GM12878 (cell line): ENCODE results near the gene HOXA1. TPM values are rescaled to one million over a fixed set of nuclear protein-coding genes. Genes with fewer than 3 reads are reported as not detected.

ENCODE experiments used
- ATAC-seq: fragments of 200-7000 bp; cut with Tn5 transposase; 3 replicates; pipeline ENCODE4 v1.9.1; 2020; ENCODE audit warnings: mild to moderate bottlenecking, moderate library complexity
- BruUV-seq: library from RNA; stranded (reverse); fragments of 400-500 nt; replicated peaks from 2 replicates; lab custom pipeline; 2021; lab: Mats Ljungman, UMichigan
- CTCF ChIA-PET: fragments of 300-600 bp; sonication (Branson Sonifier 250); formaldehyde crosslinking; extraction: SDS; loops from one replicate; lab custom pipeline; 2021; ENCODE audit warnings: inconsistent platforms; lab: Yijun Ruan, JAX
- POLR2A ChIA-PET: fragments of 350-600 bp; formaldehyde crosslinking; extraction: SDS; loops from one replicate; lab custom pipeline; 2021; ENCODE audit warnings: inconsistent platforms; lab: Charles Lee
- RAD21 ChIA-PET: fragments of 300-600 bp; sonication (Branson Sonifier 250); formaldehyde crosslinking; loops from one replicate; lab custom pipeline; 2023; ENCODE audit warnings: antibody characterized with exemption; ENCODE audit not compliant: unreplicated experiment; lab: Charles Lee
- SMC1A ChIA-PET: fragments of 300-600 bp; sonication (Branson Sonifier 250); formaldehyde crosslinking; loops from one replicate; lab custom pipeline; 2023; ENCODE audit not compliant: unreplicated experiment, uncharacterized antibody; lab: Charles Lee
- DNase-seq: peaks from one replicate; pipeline ENCODE4 v3.0.0-alpha.2; 2011; ENCODE audit warnings: low read depth, low spot score
- FAIRE-seq: peaks from 3 replicates; lab custom pipeline; 2011; peaks lifted over from hg19 to GRCh38; lab: Jason Lieb, UNC
- H2AFZ ChIP-seq: 2 replicates; pipeline ENCODE4 v1.6.0; 2011; ENCODE audit warnings: low read depth, low read length, control low read depth; ENCODE audit not compliant: control insufficient read depth
- H3K27ac ChIP-seq: 2 replicates; pipeline ENCODE4 v1.5.1; 2011; ENCODE audit warnings: control low read depth; ENCODE audit not compliant: control insufficient read depth, insufficient read depth
- H3K27me3 ChIP-seq, 2 experiments: replicated peaks in 1 of 2; 2 replicates each; pipeline versions ENCODE4 v1.6.0 to v1.6.1; 2011; ENCODE audit warnings: low read length in 1 of 2; ENCODE audit not compliant: control insufficient read depth in 2 of 2, insufficient read depth in 2 of 2
- H3K36me3 ChIP-seq, 2 experiments: 2 replicates each; pipeline ENCODE4 v1.5.1; 2011; ENCODE audit warnings: low read length in 1 of 2; ENCODE audit not compliant: control insufficient read depth in 2 of 2, insufficient read depth in 2 of 2
- H3K4me1 ChIP-seq: 2 replicates; pipeline ENCODE4 v1.6.1; 2011; ENCODE audit warnings: mild to moderate bottlenecking, low read length, moderate library complexity, mixed read lengths; ENCODE audit not compliant: control insufficient read depth, insufficient read depth
- H3K4me2 ChIP-seq: 2 replicates; pipeline ENCODE4 v1.6.0; 2011; ENCODE audit warnings: control low read depth; ENCODE audit not compliant: control insufficient read depth, insufficient read depth
- H3K4me3 ChIP-seq: fragments of 200-600 bp; sonication (generic); 2 replicates; pipeline ENCODE4 v1.5.1; 2016
- H3K79me2 ChIP-seq: 2 replicates; pipeline ENCODE4 v1.6.0; 2011; ENCODE audit warnings: low read length; ENCODE audit not compliant: control insufficient read depth, insufficient read depth
- H3K9ac ChIP-seq: 2 replicates; pipeline ENCODE4 v1.8.0; 2011; ENCODE audit warnings: low read length, control low read depth, mixed read lengths; ENCODE audit not compliant: control insufficient read depth, insufficient read depth
- H3K9me3 ChIP-seq: replicated peaks from 3 replicates; pipeline ENCODE4 v1.5.1; 2011; ENCODE audit warnings: mild to moderate bottlenecking, low read length; ENCODE audit not compliant: control insufficient read depth, insufficient read depth
- H4K20me1 ChIP-seq: 2 replicates; pipeline ENCODE4 v1.6.0; 2011; ENCODE audit not compliant: control insufficient read depth, insufficient read depth
- EZH2 ChIP-seq: IDR thresholded peaks from 2 replicates; pipeline ENCODE4 v1.6.1; 2012; ENCODE audit warnings: low read depth, mild to moderate bottlenecking, control low read depth, inconsistent platforms, low read length, borderline replicate concordance; ENCODE audit not compliant: control insufficient read depth
- FOXK2 ChIP-seq: fragments of 450-650 bp; IDR thresholded peaks from 2 replicates; pipeline ENCODE4 v1.6.1; 2017; ENCODE audit warnings: mild to moderate bottlenecking, moderate library complexity
- GABPA ChIP-seq: IDR thresholded peaks from 2 replicates; pipeline ENCODE4 v1.6.1; 2014; ENCODE audit warnings: antibody characterized with exemption, low read depth, mild to moderate bottlenecking, inconsistent platforms
- IKZF1 ChIP-seq: fragments of 450-650 bp; conservative IDR thresholded peaks from 2 replicates; pipeline ENCODE4 v1.6.1; 2017; ENCODE audit warnings: antibody characterized with exemption, mild to moderate bottlenecking
- JUND ChIP-seq: IDR thresholded peaks from 2 replicates; pipeline ENCODE4 v1.6.1; 2012; ENCODE audit warnings: low read depth, mild to moderate bottlenecking, low read length, improper control_type of control experiment, moderate library complexity
- NBN ChIP-seq: fragments of 450-650 bp; IDR thresholded peaks from 2 replicates; pipeline ENCODE4 v1.6.1; 2016
- NFYA ChIP-seq: IDR thresholded peaks from 2 replicates; pipeline ENCODE4 v1.6.1; 2011; ENCODE audit warnings: low read depth, mild to moderate bottlenecking, low read length, improper control_type of control experiment, borderline replicate concordance
- NR2C2 ChIP-seq: IDR thresholded peaks from 2 replicates; pipeline ENCODE4 v1.6.1; 2011; ENCODE audit warnings: borderline replicate concordance, low read depth; ENCODE audit not compliant: control insufficient read depth, insufficient read length
- RAD51 ChIP-seq: fragments of 450-650 bp; IDR thresholded peaks from 2 replicates; pipeline ENCODE4 v1.6.1; 2016; ENCODE audit warnings: moderate library complexity, mild to moderate bottlenecking, inconsistent platforms
- SMAD1 ChIP-seq: fragments of 450-650 bp; IDR thresholded peaks from 2 replicates; pipeline ENCODE4 v1.6.1; 2018; ENCODE audit warnings: mild to moderate bottlenecking, low read depth; ENCODE audit not compliant: partially characterized antibody
- TCF3 ChIP-seq: IDR thresholded peaks from 2 replicates; pipeline ENCODE4 v1.6.1; 2012; ENCODE audit warnings: low read depth, mild to moderate bottlenecking, low read length, borderline replicate concordance; ENCODE audit not compliant: insufficient read depth
- ZNF207 ChIP-seq: fragments of 450-650 bp; IDR thresholded peaks from 2 replicates; pipeline ENCODE4 v1.6.1; 2014; ENCODE audit warnings: antibody characterized with exemption, mild to moderate bottlenecking, borderline replicate concordance
- ZNF622 ChIP-seq: fragments of 450-650 bp; IDR thresholded peaks from 2 replicates; pipeline ENCODE4 v1.6.1; 2017; ENCODE audit warnings: mild to moderate bottlenecking, inconsistent platforms
- WGBS: methylation state at CpG from one replicate; pipeline ENCODE4 v1.1.6; 2016; ENCODE audit warnings: low lambda C conversion rate; ENCODE audit not compliant: insufficient replicate concordance, insufficient coverage; ENCODE audit errors: missing lambda C conversion rate; 5-methylcytosine and 5-hydroxymethylcytosine counted together
- in situ Hi-C: fragments of 300-500 bp; cut with MboI; formaldehyde crosslinking; loops from 9 replicates; pipeline ENCODE4 v1.14.3; 2018; ENCODE audit warnings: mixed read lengths
- intact Hi-C: fragments of 100-400 bp; cut with micrococcal nuclease; formaldehyde crosslinking; loops from one replicate; pipeline ENCODE4 v1.14.2; 2022; ENCODE audit not compliant: unreplicated experiment
- polyA plus RNA-seq, 11 experiments: library from polyadenylated mRNA; depleted of rRNA in 4 of 11; unstranded in 6 of 11; stranded (reverse) in 5 of 11; fragments of >200 nt; fragmentation: Nextera tagmentation in 4 of 11; fragmentation: Illumina TruSeq in 1 of 11; extraction: Ambion mirVana in 4 of 11; extraction: Trizol in 1 of 11; gene quantifications; 1 replicate in 1 of 11; 2 replicates in 10 of 11; pipeline versions ENCODE4 v1.2.1 to v1.2.3, GENCODE V29; 2011 to 2016; ENCODE audit warnings: inconsistent platforms in 2 of 11, missing spikeins in 2 of 11, low read depth in 1 of 11
- total RNA-seq, 4 experiments: library from RNA; depleted of rRNA in 3 of 4; stranded (reverse); fragments of >200 nt in 3 of 4; fragmentation: Illumina TruSeq in 1 of 4; extraction: Trizol in 1 of 4; gene quantifications; 2 replicates each; pipeline versions ENCODE4 v1.2.1 to v1.2.3, GENCODE V29; 2013 to 2021
- TF ChIP-seq, protein P1 (sequence below): fragments of 450-650 bp; IDR thresholded peaks from 2 replicates; pipeline ENCODE4 v1.6.1; 2017; ENCODE audit warnings: mild to moderate bottlenecking
- TF ChIP-seq, protein P2 (sequence below): fragments of 450-650 bp; IDR thresholded peaks from 2 replicates; pipeline ENCODE4 v1.6.1; 2014; ENCODE audit warnings: mild to moderate bottlenecking

Gene HOXA1
- total and polyA plus RNA-seq, 10 of the 15 experiments (the other 5 are each of a cell fraction or from before 2014, with no cell fraction given): 0.06 to 1.7 (median 0.18) TPM; not detected in 3

DNA sequence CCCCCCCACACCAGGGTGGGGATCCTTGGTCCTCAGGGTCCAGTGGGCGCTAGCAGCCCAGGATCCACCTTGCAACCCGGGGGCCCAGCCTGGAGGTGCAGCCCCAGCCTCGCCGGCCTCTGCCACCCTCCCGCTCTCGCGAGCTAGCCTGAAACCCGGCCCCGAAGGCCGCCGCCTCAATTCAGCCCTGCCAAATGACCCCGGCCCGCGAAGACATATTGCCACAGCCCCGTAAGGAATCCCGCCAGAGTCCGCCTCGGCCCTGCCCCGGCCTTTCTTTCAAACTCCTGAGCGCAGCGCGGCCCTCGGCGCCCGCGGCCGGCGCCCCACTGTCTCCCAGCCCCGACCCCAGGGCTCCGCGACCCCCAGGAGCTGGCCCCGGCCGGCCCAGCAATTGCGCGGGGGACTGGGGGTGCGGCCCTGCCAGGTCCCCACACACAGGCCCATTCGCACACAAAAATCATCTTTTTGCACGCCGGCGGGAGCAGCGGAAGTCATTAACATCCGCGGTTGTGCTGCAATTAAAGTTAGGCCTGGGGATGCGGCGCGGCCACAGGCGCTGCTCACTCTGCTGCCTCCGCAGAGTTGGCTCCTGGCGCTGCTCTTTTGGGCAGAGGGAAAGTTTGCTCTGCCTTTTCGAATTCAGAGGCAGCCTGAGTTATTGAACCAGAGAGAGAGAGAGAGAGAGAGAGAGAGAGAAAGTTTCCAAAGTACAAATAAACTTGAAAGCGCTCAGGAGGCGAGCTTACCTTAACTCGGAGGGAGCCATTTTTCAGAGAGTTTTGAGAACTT, 43.7 kb upstream of the HOXA1 start (continued):
- TF ChIP-seq, protein P1, sequence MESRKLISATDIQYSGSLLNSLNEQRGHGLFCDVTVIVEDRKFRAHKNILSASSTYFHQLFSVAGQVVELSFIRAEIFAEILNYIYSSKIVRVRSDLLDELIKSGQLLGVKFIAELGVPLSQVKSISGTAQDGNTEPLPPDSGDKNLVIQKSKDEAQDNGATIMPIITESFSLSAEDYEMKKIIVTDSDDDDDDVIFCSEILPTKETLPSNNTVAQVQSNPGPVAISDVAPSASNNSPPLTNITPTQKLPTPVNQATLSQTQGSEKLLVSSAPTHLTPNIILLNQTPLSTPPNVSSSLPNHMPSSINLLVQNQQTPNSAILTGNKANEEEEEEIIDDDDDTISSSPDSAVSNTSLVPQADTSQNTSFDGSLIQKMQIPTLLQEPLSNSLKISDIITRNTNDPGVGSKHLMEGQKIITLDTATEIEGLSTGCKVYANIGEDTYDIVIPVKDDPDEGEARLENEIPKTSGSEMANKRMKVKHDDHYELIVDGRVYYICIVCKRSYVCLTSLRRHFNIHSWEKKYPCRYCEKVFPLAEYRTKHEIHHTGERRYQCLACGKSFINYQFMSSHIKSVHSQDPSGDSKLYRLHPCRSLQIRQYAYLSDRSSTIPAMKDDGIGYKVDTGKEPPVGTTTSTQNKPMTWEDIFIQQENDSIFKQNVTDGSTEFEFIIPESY: no peak
- TF ChIP-seq, protein P2, sequence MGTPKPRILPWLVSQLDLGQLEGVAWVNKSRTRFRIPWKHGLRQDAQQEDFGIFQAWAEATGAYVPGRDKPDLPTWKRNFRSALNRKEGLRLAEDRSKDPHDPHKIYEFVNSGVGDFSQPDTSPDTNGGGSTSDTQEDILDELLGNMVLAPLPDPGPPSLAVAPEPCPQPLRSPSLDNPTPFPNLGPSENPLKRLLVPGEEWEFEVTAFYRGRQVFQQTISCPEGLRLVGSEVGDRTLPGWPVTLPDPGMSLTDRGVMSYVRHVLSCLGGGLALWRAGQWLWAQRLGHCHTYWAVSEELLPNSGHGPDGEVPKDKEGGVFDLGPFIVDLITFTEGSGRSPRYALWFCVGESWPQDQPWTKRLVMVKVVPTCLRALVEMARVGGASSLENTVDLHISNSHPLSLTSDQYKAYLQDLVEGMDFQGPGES: no peak
- TF ChIP-seq SMAD1 (no peak), ZNF207 (no peak), RAD51 (no peak), GABPA (no peak)

DNA sequence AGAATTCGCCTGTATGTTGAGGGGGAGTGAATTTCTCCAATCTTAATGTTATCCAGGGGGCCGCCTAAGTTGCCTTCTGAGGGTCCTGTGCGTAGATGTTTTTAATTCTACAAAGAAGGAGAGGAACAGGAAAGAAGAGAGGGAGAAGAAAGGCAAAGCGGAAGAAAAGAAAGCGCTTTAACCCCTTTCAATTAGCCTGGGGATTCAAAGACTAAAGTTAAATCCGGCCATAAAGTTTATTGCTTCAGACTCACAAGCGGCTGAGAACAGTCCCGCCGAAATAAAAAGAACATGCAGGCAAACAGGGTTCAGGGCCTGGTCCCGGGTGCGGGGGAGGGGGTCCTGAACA, 43.2 kb upstream of the HOXA1 start:
- in situ Hi-C loops (no loop called here), intact Hi-C loops (no loop called here)
- RAD21 ChIA-PET: no interaction called here
- H3K4me2 ChIP-seq: no peak overlapping the region
- CTCF ChIA-PET: no interaction called here
- H2AFZ ChIP-seq: no peak overlapping the region
- BruUV-seq: no TSS peak
- H3K9ac ChIP-seq: no peak overlapping the region
- WGBS: 61% methylated on average over 11 of the region's 11 CpGs
- H3K4me3 ChIP-seq: no peak overlapping the region
- H4K20me1 ChIP-seq: no peaks in the 10 kb centered on the region
- peaks cover 0 to 7% of the 10 kb centered on the region in 2 experiments; a peak in 2 of 4 replicates for H3K27me3 ChIP-seq
- no peaks in the 10 kb centered on the region for H3K79me2 ChIP-seq
- no peak for FAIRE-seq
- no peaks in the 10 kb centered on the region; the same call in 1 of the 2 replicates for H3K4me1 ChIP-seq
- no peak for ATAC-seq
- no peaks in the 10 kb centered on the region; the same call in 2 of the 3 replicates for H3K9me3 ChIP-seq
- POLR2A ChIA-PET: no interaction called here
- TF ChIP-seq IKZF1: no peak
- no peak for TF ChIP-seq EZH2
- no peak for TF ChIP-seq ZNF622
- TF ChIP-seq NR2C2: no peak
- no peak for TF ChIP-seq JUND
- no peak for TF ChIP-seq NBN
- TF ChIP-seq TCF3: no peak
- no peak for TF ChIP-seq FOXK2
- TF ChIP-seq NFYA: no peak
- TF ChIP-seq, all 136 proteins: peak for 0
- H3K27ac ChIP-seq: no peak overlapping the region
- SMC1A ChIA-PET: no interaction called here
- no peak for DNase-seq
- no peaks in the 10 kb centered on the region for H3K36me3 ChIP-seq
